ENCODE measurements around the gene TOMM34. TPM values are rescaled to one million over a fixed set of nuclear protein-coding genes. Genes with fewer than 3 reads are reported as not detected.

Gene TOMM34
- total RNA-seq, 2 experiments from 2014 or later = 38.6 to 48.2 TPM

- TSS peak; percentile 77 for BruUV-seq (replicated peaks)
- no peaks in the 10 kb centered on the region for H3K4me1 ChIP-seq (ENCODE audit: insufficient read depth, low read length, poor library complexity, severe bottlenecking)
- H3K9me3 ChIP-seq (ENCODE audit: low read length) = no peaks in the 10 kb centered on the region
- H3K27ac ChIP-seq (ENCODE audit: low read depth, low read length, poor library complexity, severe bottlenecking) = no peak overlapping the region
- no peak overlapping the region for H3K4me3 ChIP-seq (ENCODE audit: low read depth, low read length, poor library complexity, severe bottlenecking)
- intact Hi-C loops (cut with micrococcal nuclease; ENCODE audit: unreplicated experiment) = no loop called here
- peaks cover 59% of the 10 kb centered on the region for H3K36me3 ChIP-seq (ENCODE audit: insufficient read depth, low read length)
- POLR2A ChIA-PET = interaction anchor here (1.0 to 1.3 kb wide), 2 partner anchors 15 to 28 kb away, joined by 3 read pairs; no protein-coding TSS in a partner anchor
- no peaks in the 10 kb centered on the region for H3K9me2 ChIP-seq (ENCODE audit: insufficient read depth, low read length)
- CTCF ChIA-PET (ENCODE audit: unreplicated experiment) = no interaction called here
- H3K4me2 ChIP-seq (ENCODE audit: low read length) = no peak overlapping the region
- no peak overlapping the region for H2AFZ ChIP-seq (ENCODE audit: low read length)
- TF ChIP-seq EZH2phosphoT487 (IDR thresholded peaks at IDR 0.05; ENCODE audit: borderline replicate concordance, low read depth, low read length) (no peak), CTCF (conservative IDR thresholded peaks at IDR 0.05; ENCODE audit: low read length) (no peak)
- no peak for DNase-seq (ENCODE audit: low spot score)
- H3K79me2 ChIP-seq (ENCODE audit: insufficient read depth, low read depth, low read length) = no peaks in the 10 kb centered on the region
- no peaks in the 10 kb centered on the region for H4K20me1 ChIP-seq (ENCODE audit: insufficient read depth, low read length)
Observed at GRCh38 chr20:44931911-44932310, 28.3 kb downstream of the TOMM34 start.

GRCh38 chr20:44930517-44931168, 29.6 kb downstream of the TOMM34 start:
- H3K79me2 ChIP-seq (ENCODE audit: insufficient read depth, low read depth, low read length) = no peaks in the 10 kb centered on the region
- no peaks in the 10 kb centered on the region for H3K9me2 ChIP-seq (ENCODE audit: insufficient read depth, low read length)
- intact Hi-C loops (cut with micrococcal nuclease; ENCODE audit: unreplicated experiment) = no loop called here
- H3K36me3 ChIP-seq (ENCODE audit: insufficient read depth, low read length) = peaks cover 47% of the 10 kb centered on the region
- no peak overlapping the region for H3K27ac ChIP-seq (ENCODE audit: low read depth, low read length, poor library complexity, severe bottlenecking)
- no peak overlapping the region for H2AFZ ChIP-seq (ENCODE audit: low read length)
- no peaks in the 10 kb centered on the region for H3K4me1 ChIP-seq (ENCODE audit: insufficient read depth, low read length, poor library complexity, severe bottlenecking)
- TF ChIP-seq EZH2phosphoT487 (IDR thresholded peaks at IDR 0.05; ENCODE audit: borderline replicate concordance, low read depth, low read length) (no peak), CTCF (conservative IDR thresholded peaks at IDR 0.05; ENCODE audit: low read length) (no peak)
- DNase-seq (ENCODE audit: low spot score) = no peak
- H3K9me3 ChIP-seq (ENCODE audit: low read length) = no peaks in the 10 kb centered on the region
- no peaks in the 10 kb centered on the region for H4K20me1 ChIP-seq (ENCODE audit: insufficient read depth, low read length)
- no TSS peak for BruUV-seq (replicated peaks)
- H3K4me2 ChIP-seq (ENCODE audit: low read length) = no peak overlapping the region
- no peak overlapping the region for H3K4me3 ChIP-seq (ENCODE audit: low read depth, low read length, poor library complexity, severe bottlenecking)
- POLR2A ChIA-PET = no interaction called here
- CTCF ChIA-PET (ENCODE audit: unreplicated experiment) = no interaction called here

- H3K4me3 ChIP-seq (ENCODE audit: low read depth, low read length, poor library complexity, severe bottlenecking) = no peak overlapping the region
- no peaks in the 10 kb centered on the region for H3K4me1 ChIP-seq (ENCODE audit: insufficient read depth, low read length, poor library complexity, severe bottlenecking)
- no peak overlapping the region for H3K27ac ChIP-seq (ENCODE audit: low read depth, low read length, poor library complexity, severe bottlenecking)
- H3K79me2 ChIP-seq (ENCODE audit: insufficient read depth, low read depth, low read length) = no peaks in the 10 kb centered on the region
- peaks cover 44% of the 10 kb centered on the region for H3K36me3 ChIP-seq (ENCODE audit: insufficient read depth, low read length)
- H4K20me1 ChIP-seq (ENCODE audit: insufficient read depth, low read length) = no peaks in the 10 kb centered on the region
- BruUV-seq (replicated peaks) = no TSS peak
- H2AFZ ChIP-seq (ENCODE audit: low read length) = no peak overlapping the region
- intact Hi-C loops (cut with micrococcal nuclease; ENCODE audit: unreplicated experiment) = no loop called here
- no peaks in the 10 kb centered on the region for H3K9me3 ChIP-seq (ENCODE audit: low read length)
- H3K4me2 ChIP-seq (ENCODE audit: low read length) = no peak overlapping the region
- no peak for DNase-seq (ENCODE audit: low spot score)
- TF ChIP-seq EZH2phosphoT487 (IDR thresholded peaks at IDR 0.05; ENCODE audit: borderline replicate concordance, low read depth, low read length) = no peak
- no peak for TF ChIP-seq CTCF (conservative IDR thresholded peaks at IDR 0.05; ENCODE audit: low read length)
- H3K9me2 ChIP-seq (ENCODE audit: insufficient read depth, low read length) = no peaks in the 10 kb centered on the region
- POLR2A ChIA-PET = no interaction called here
- CTCF ChIA-PET (ENCODE audit: unreplicated experiment) = no interaction called here
Observed at GRCh38 chr20:44928595-44928994, 31.6 kb downstream of the TOMM34 start.

Measured in OCI-LY7 (cell line).